Ishikawa (cell line): ENCODE results near the gene SLC10A7.

ENCODE experiments used
- CREB1 ChIP-seq: IDR thresholded peaks from 2 replicates; pipeline ENCODE4 v1.6.1; 2012; ENCODE audit warnings: low read depth
- EP300 ChIP-seq: IDR thresholded peaks from 2 replicates; pipeline ENCODE4 v1.6.1; 2012; ENCODE audit warnings: borderline replicate concordance
- TCF12 ChIP-seq: IDR thresholded peaks from 2 replicates; pipeline ENCODE4 v1.6.1; 2012; ENCODE audit warnings: low read depth

DNA sequence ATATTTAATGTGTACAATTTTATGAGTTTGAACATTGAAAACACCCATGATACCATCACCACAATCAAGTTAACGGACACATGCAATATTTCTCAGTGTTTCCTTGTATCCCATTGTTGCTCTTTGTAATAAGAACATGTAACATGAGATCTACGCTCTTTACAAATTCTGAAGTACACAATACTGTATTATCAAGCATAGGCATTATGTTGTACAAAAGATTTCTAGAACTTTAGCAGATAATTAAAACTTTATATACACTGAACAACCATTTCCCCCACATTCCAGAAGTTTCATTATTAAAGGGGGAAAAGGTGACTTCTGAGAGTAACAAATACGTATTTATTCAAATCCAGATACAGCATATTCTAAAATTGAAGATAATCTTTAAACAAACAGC lies 114.5 kb downstream of the SLC10A7 start:
- TF ChIP-seq EP300 (no peak), TCF12 (no peak), CREB1 (no peak)
